GM12878 (cell line): ENCODE measurements around the gene HS1BP3. TPM values are rescaled to one million over a fixed set of nuclear protein-coding genes. Genes with fewer than 3 reads are reported as not detected.

ENCODE experiments used
- ATF7 ChIP-seq: fragments of 450-650 bp; IDR thresholded peaks from 2 replicates; pipeline ENCODE4 v1.6.1; 2016; ENCODE audit warnings: low read depth, mild to moderate bottlenecking
- BRCA1 ChIP-seq: IDR thresholded peaks from 2 replicates; pipeline ENCODE4 v1.6.1; 2011; ENCODE audit warnings: low read depth, low read length, improper control_type of control experiment
- CHD1 ChIP-seq: IDR thresholded peaks from 2 replicates; pipeline ENCODE4 v1.6.1; 2012; ENCODE audit warnings: low read depth, low read length, improper control_type of control experiment
- E4F1 ChIP-seq: fragments of 450-650 bp; IDR thresholded peaks from 2 replicates; pipeline ENCODE4 v1.6.1; 2018; ENCODE audit warnings: borderline replicate concordance, mild to moderate bottlenecking; ENCODE audit not compliant: partially characterized antibody
- EZH2 ChIP-seq: IDR thresholded peaks from 2 replicates; pipeline ENCODE4 v1.6.1; 2012; ENCODE audit warnings: low read depth, mild to moderate bottlenecking, control low read depth, inconsistent platforms, low read length, borderline replicate concordance; ENCODE audit not compliant: control insufficient read depth
- HCFC1 ChIP-seq: fragments of 150-350 bp; IDR thresholded peaks from 2 replicates; pipeline ENCODE4 v1.6.1; 2014; ENCODE audit warnings: low read length
- IKZF1 ChIP-seq: fragments of 450-650 bp; conservative IDR thresholded peaks from 2 replicates; pipeline ENCODE4 v1.6.1; 2017; ENCODE audit warnings: antibody characterized with exemption, mild to moderate bottlenecking
- NR2C1 ChIP-seq: fragments of 450-650 bp; IDR thresholded peaks from 2 replicates; pipeline ENCODE4 v1.6.1; 2017; ENCODE audit warnings: antibody characterized with exemption, mild to moderate bottlenecking, moderate library complexity
- NR2F1 ChIP-seq: fragments of 450-650 bp; conservative IDR thresholded peaks from 2 replicates; pipeline ENCODE4 v1.6.1; 2017; ENCODE audit warnings: mild to moderate bottlenecking
- PBX3 ChIP-seq: IDR thresholded peaks from 2 replicates; pipeline ENCODE4 v1.6.1; 2011; ENCODE audit warnings: mild to moderate bottlenecking, low read depth, low read length, moderate library complexity; ENCODE audit not compliant: insufficient replicate concordance
- RELB ChIP-seq: fragments of 450-650 bp; IDR thresholded peaks from 2 replicates; pipeline ENCODE4 v1.6.1; 2017; ENCODE audit warnings: low read depth, mild to moderate bottlenecking, moderate library complexity
- SMARCA5 ChIP-seq: fragments of 450-650 bp; IDR thresholded peaks from 2 replicates; pipeline ENCODE4 v1.6.1; 2017; ENCODE audit warnings: mild to moderate bottlenecking
- SUZ12 ChIP-seq: fragments of 200-600 bp; sonication (generic); IDR thresholded peaks from one replicate; pipeline ENCODE4 v1.6.1; 2018; ENCODE audit warnings: antibody characterized with exemption, mild to moderate bottlenecking; ENCODE audit not compliant: unreplicated experiment
- USF2 ChIP-seq: IDR thresholded peaks from 2 replicates; pipeline ENCODE4 v1.6.1; 2011; ENCODE audit warnings: low read depth, low read length, improper control_type of control experiment, borderline replicate concordance
- YY1 ChIP-seq: IDR thresholded peaks from 2 replicates; pipeline ENCODE4 v1.6.1; 2011; ENCODE audit warnings: low read depth, mild to moderate bottlenecking, low read length
- ZBED1 ChIP-seq: IDR thresholded peaks from 2 replicates; pipeline ENCODE4 v1.6.1; 2016; ENCODE audit warnings: borderline replicate concordance
- ZBTB40 ChIP-seq: fragments of 450-650 bp; IDR thresholded peaks from 2 replicates; pipeline ENCODE4 v1.6.1; 2016; ENCODE audit warnings: mild to moderate bottlenecking, moderate library complexity, borderline replicate concordance
- ZSCAN29 ChIP-seq: fragments of 450-650 bp; IDR thresholded peaks from 2 replicates; pipeline ENCODE4 v1.6.1; 2017; ENCODE audit warnings: mild to moderate bottlenecking, moderate library complexity
- polyA plus RNA-seq, 11 experiments: library from polyadenylated mRNA; depleted of rRNA in 4 of 11; unstranded in 6 of 11; stranded (reverse) in 5 of 11; fragments of >200 nt; fragmentation: Nextera tagmentation in 4 of 11; fragmentation: Illumina TruSeq in 1 of 11; extraction: Ambion mirVana in 4 of 11; extraction: Trizol in 1 of 11; gene quantifications; 1 replicate in 1 of 11; 2 replicates in 10 of 11; pipeline versions ENCODE4 v1.2.1 to v1.2.3, GENCODE V29; 2011 to 2016; ENCODE audit warnings: inconsistent platforms in 2 of 11, missing spikeins in 2 of 11, low read depth in 1 of 11
- total RNA-seq, 4 experiments: library from RNA; depleted of rRNA in 3 of 4; stranded (reverse); fragments of >200 nt in 3 of 4; fragmentation: Illumina TruSeq in 1 of 4; extraction: Trizol in 1 of 4; gene quantifications; 2 replicates each; pipeline versions ENCODE4 v1.2.1 to v1.2.3, GENCODE V29; 2013 to 2021

HS1BP3 gene
- total and polyA plus RNA-seq, 10 of the 15 experiments (the other 5 are each of a cell fraction or from before 2014, with no cell fraction given) = 0.47 to 7.2 (median 4.6) TPM

DNA sequence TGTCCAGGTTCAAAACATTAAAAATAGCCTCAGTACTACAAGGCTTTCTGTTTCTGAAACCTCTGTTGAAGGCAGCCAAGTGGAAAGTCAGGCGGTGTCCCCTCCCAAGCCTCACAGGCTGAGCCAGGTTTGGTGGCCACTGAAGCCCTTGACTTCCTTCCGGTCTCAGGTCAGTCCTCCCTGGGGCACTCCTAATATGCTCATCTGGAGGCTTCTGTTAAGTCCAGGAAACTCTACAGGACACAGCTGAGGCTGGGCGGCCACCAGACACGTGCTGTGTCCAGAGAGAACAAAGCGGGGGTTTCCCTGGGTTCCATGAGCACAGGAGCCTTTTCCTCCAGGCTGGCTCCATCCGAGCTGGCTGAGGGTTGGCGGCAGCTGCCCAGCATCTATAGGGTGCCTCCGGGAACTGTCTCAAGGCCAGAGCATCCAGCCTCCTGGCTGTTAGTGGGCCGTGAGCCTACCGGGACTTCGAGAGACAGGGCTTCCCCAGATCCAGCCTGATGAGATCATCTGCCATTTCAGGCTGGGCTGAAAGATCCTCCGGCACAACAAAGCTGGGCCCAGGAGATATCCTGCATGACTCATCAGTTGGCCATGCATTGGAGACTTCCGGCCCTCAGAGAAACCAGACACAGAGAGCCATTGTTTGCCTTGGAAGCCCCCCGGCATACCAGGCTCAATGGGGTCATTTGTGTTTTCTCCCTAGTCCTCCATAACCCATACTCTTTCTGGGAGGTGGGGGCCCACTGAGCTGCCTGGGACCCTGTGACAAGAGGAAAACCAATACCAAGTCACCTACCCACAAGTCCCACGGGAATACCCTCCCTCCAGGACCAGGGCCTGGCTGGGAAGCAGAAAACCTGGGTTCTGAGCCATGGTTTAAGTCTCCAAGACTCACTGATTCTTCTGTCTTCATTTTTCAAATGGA is 71.7 kb downstream of the HS1BP3 start (continued):
- TF ChIP-seq ZBTB40 = peak; percentile 61; the same call in 1 of the 2 replicates
- peak; percentile 33; the same call in 1 of the 2 replicates for TF ChIP-seq RELB
- TF ChIP-seq E4F1 = no peak
- no peak for TF ChIP-seq PBX3
- no peak for TF ChIP-seq YY1
- TF ChIP-seq NR2F1 = no peak
- peak; percentile 36; the same call in 1 of the 2 replicates for TF ChIP-seq ZBED1
- TF ChIP-seq EZH2 = no peak
- no peak for TF ChIP-seq BRCA1
- peak; percentile 81 for TF ChIP-seq IKZF1
- TF ChIP-seq SUZ12 = no peak
- no peak for TF ChIP-seq ZSCAN29
- TF ChIP-seq HCFC1 = no peak
- no peak for TF ChIP-seq CHD1
- TF ChIP-seq SMARCA5 = peak; percentile 11; the same call in 1 of the 2 replicates
- TF ChIP-seq USF2 = no peak
- peak; percentile 69 for TF ChIP-seq ATF7
- TF ChIP-seq NR2C1 = no peak
